Stimulated activated CD8-positive, alpha-beta memory T cell treated with anti-CD3 and anti-CD28 coated beads, Interleukin-7, amount 100 ng/mL, for 24 hours (primary cell): Measurements from ENCODE around the gene FBXO9.
A peak's percentile ranks its signal among the peaks of the same experiment; 100 is the strongest.
"Not testable (repeated sequence)": the region's sequence is repeated elsewhere in the genome, so short reads cannot be mapped to it uniquely, and the experiment has no call there.

Experiments used
- DNase-seq: peaks from one replicate; pipeline ENCODE4 v3.0.0-alpha.2; 2020; ENCODE audit warnings: low read depth

FBXO9 gene

GRCh38 chr6:53048431-53049195 is 16.6 kb upstream of the FBXO9 start:
- DNase-seq = no peak

- no peak for DNase-seq
These were observed 15.8 kb upstream of the FBXO9 start for GRCh38 chr6:53049415-53049814.

GRCh38 chr6:53052152-53052551 is 13.1 kb upstream of the FBXO9 start:
- DNase-seq = not testable (repeated sequence)

- DNase-seq = no peak
These were observed 10.7 kb upstream of the FBXO9 start for GRCh38 chr6:53054532-53054931.

- DNase-seq = no peak
These were observed 9.3 kb upstream of the FBXO9 start for GRCh38 chr6:53055873-53056272.

GRCh38 chr6:53056273-53056672 is 8.9 kb upstream of the FBXO9 start:
- no peak for DNase-seq

GRCh38 chr6:53058388-53059195 is 6.6 kb upstream of the FBXO9 start:
- no peak for DNase-seq

GRCh38 chr6:53059648-53060589 is 5.3 kb upstream of the FBXO9 start:
- DNase-seq = no peak

GRCh38 chr6:53062169-53062539 is 3.0 kb upstream of the FBXO9 start:
- no peak for DNase-seq

GRCh38 chr6:53064255-53064654 is 949 bp upstream of the FBXO9 start:
- not testable (repeated sequence) for DNase-seq

GRCh38 chr6:53064726-53065265 is 408 bp upstream of the FBXO9 start:
- DNase-seq = peak; percentile 76

- DNase-seq = peak; percentile 11
These were observed 843 bp downstream of the FBXO9 start for GRCh38 chr6:53066077-53066417.

GRCh38 chr6:53066874-53067706 is 1.9 kb downstream of the FBXO9 start:
- no peak for DNase-seq

GRCh38 chr6:53067849-53068361 is 2.7 kb downstream of the FBXO9 start:
- DNase-seq = no peak

- DNase-seq = no peak
These were observed 4.2 kb downstream of the FBXO9 start for GRCh38 chr6:53069427-53069826.

GRCh38 chr6:53070806-53071205 is 5.6 kb downstream of the FBXO9 start:
- DNase-seq = no peak

GRCh38 chr6:53074347-53074746 is 9.1 kb downstream of the FBXO9 start:
- no peak for DNase-seq

- DNase-seq = no peak
These were observed 15.6 kb downstream of the FBXO9 start for GRCh38 chr6:53080813-53081212.

GRCh38 chr6:53086302-53086701 is 21.1 kb downstream of the FBXO9 start:
- no peak for DNase-seq

- DNase-seq = no peak
These were observed 24.7 kb downstream of the FBXO9 start for GRCh38 chr6:53089948-53090347.

GRCh38 chr6:53090576-53090975 is 25.4 kb downstream of the FBXO9 start:
- DNase-seq = no peak
